ENCODE data around the gene AAK1. TPM values are rescaled to one million over a fixed set of nuclear protein-coding genes. Genes with fewer than 3 reads are reported as not detected.
"Not testable (repeated sequence)": the region's sequence is repeated elsewhere in the genome, so short reads cannot be mapped to it uniquely, and the experiment has no call there.

Gene AAK1
- total RNA-seq, 4 donors from 2014 or later = 44.3 to 85.0 (median 60.3) TPM

DNA sequence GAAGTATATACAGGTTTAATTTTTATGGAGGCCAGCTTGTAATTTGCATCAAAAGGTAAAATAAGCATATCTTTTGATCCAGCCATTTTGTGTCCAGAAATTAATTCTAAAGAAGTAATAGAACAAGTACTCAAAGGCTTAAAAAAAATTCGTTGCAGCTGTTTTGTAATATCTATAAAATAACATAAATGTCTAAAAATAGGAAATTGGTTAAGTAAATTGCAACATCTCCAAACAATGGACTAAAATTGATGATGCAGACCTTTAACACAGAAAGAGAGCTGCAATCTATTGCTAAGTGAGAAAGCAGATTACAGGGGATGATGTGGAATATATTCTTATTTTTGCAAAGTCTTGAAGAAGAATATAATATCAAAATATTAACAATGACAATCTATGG lies 19.4 kb downstream of the AAK1 start:
- H3K4me1 ChIP-seq = peaks cover 0 to 63% (median 1%) of the 10 kb centered on the region in 4 donors
- DNase-seq = no peak
- H3K27me3 ChIP-seq = no peaks in the 10 kb centered on the region
- H3K4me3 ChIP-seq = no peak overlapping the region
- TF ChIP-seq, protein P1, sequence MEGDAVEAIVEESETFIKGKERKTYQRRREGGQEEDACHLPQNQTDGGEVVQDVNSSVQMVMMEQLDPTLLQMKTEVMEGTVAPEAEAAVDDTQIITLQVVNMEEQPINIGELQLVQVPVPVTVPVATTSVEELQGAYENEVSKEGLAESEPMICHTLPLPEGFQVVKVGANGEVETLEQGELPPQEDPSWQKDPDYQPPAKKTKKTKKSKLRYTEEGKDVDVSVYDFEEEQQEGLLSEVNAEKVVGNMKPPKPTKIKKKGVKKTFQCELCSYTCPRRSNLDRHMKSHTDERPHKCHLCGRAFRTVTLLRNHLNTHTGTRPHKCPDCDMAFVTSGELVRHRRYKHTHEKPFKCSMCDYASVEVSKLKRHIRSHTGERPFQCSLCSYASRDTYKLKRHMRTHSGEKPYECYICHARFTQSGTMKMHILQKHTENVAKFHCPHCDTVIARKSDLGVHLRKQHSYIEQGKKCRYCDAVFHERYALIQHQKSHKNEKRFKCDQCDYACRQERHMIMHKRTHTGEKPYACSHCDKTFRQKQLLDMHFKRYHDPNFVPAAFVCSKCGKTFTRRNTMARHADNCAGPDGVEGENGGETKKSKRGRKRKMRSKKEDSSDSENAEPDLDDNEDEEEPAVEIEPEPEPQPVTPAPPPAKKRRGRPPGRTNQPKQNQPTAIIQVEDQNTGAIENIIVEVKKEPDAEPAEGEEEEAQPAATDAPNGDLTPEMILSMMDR (IDR thresholded peaks at IDR 0.05) = no peak
- no peak for TF ChIP-seq POLR2A (IDR thresholded peaks at IDR 0.05)
- H3K9me3 ChIP-seq = no peaks in the 10 kb centered on the region
- no peak overlapping the region for H3K27ac ChIP-seq
- H3K36me3 ChIP-seq = no peaks in the 10 kb centered on the region

DNA sequence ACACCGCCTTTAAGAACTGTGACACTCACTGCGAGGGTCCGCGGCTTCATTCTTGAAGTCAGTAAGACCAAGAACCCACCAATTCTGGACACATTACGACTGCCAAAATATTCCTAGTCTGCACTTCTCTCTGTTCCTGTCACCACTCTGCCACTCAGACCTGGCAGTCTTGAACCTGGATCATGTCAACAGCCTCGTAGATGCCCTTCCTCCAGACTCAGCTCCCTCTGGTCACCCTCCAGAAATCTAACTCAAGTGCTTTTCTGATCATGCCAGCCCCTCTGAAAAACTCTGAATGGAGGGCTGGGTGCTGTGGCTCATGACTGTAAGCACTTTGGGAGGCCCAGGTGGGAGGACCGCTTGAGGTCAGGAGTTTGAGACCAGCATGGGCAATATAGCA lies 20.3 kb downstream of the AAK1 start:
- H3K36me3 ChIP-seq = no peaks in the 10 kb centered on the region
- DNase-seq = no peak
- H3K4me1 ChIP-seq = peaks cover 0 to 72% (median 1%) of the 10 kb centered on the region in 4 donors
- H3K27me3 ChIP-seq = no peaks in the 10 kb centered on the region
- TF ChIP-seq, protein P1 (IDR thresholded peaks at IDR 0.05) = no peak
- no peak for TF ChIP-seq POLR2A (IDR thresholded peaks at IDR 0.05)
- H3K4me3 ChIP-seq = no peak overlapping the region
- no peak overlapping the region for H3K27ac ChIP-seq
- no peaks in the 10 kb centered on the region for H3K9me3 ChIP-seq

DNA sequence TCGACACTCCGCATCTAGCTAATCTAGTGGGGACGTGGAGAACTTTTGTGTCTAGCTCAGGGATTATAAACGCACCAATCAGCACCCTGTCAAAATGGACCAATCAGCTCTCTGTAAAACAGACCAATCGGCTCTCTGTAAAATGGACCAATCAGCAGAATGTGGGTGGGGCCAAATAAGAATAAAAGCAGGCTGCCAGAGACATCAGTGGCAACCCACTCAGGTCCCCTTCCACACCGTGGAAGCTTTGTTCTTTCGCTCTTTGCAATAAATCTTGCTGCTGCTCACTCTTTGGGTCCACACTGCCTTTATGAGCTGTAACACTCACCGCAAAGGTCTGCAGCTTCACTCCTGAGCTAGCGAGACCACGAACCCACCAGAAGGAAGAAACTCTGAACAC lies 20.7 kb downstream of the AAK1 start:
- not testable (repeated sequence) for H3K27me3 ChIP-seq, H3K4me3 ChIP-seq, H3K27ac ChIP-seq, H3K36me3 ChIP-seq, H3K9me3 ChIP-seq, DNase-seq
- peaks cover 0 to 73% (median 1%) of the 10 kb centered on the region in 4 donors for H3K4me1 ChIP-seq

DNA sequence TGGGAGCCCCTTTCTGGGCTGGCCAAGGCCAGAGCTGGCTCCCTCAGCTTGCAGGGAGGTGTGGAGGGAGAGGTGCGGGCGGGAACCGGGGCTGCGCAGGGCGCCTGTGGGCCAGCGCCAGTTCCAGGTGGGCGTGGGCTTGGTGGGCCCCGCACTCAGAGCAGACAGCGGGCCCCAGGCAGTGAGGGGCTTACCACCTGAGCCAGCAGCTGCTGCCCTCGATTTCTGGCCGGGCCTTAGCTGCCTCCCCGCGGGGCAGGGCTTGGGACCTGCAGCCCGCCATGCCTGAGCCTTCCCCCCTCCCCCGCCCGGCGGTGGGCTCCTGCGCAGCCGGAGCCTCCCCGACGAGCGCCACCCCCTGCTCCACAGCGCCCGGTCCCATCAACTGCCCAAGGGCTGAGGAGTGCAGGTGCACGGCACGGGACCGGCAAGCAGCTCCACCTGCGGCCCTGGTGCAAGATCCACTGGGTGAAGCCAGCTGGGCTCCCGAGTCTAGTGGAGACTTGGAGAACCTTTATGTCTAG lies 21.5 kb downstream of the AAK1 start:
- H3K9me3 ChIP-seq, H3K4me3 ChIP-seq, H3K36me3 ChIP-seq, H3K27me3 ChIP-seq, DNase-seq, H3K27ac ChIP-seq: not testable (repeated sequence)
- peaks cover 0 to 70% (median 1%) of the 10 kb centered on the region in 4 donors for H3K4me1 ChIP-seq

DNA sequence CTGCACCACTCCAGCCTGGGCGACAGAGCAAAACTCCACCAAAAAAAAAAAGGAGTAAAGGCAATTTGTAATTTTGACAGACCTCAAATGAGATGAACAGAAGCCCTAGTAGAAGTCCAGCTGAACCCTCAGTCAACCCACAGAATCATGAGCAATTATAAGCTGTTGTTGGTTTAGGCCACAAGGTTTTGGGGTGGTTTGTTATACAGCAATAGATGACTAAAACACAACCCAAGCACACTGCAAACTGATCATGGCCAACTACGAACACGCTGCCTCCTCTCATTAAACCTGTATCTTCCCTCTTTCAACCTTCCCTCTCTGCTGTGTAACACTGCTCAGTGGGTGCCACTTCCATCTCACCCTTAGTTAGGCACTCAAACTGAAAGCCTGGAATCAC lies 22.1 kb downstream of the AAK1 start:
- no peaks in the 10 kb centered on the region for H3K36me3 ChIP-seq
- no peak for DNase-seq
- TF ChIP-seq, protein P1 (IDR thresholded peaks at IDR 0.05) = no peak
- TF ChIP-seq POLR2A (IDR thresholded peaks at IDR 0.05) = no peak
- no peaks in the 10 kb centered on the region for H3K27me3 ChIP-seq
- no peak overlapping the region for H3K27ac ChIP-seq
- peaks cover 0 to 68% (median 1%) of the 10 kb centered on the region in 4 donors for H3K4me1 ChIP-seq
- H3K9me3 ChIP-seq = no peaks in the 10 kb centered on the region
- no peak overlapping the region for H3K4me3 ChIP-seq

DNA sequence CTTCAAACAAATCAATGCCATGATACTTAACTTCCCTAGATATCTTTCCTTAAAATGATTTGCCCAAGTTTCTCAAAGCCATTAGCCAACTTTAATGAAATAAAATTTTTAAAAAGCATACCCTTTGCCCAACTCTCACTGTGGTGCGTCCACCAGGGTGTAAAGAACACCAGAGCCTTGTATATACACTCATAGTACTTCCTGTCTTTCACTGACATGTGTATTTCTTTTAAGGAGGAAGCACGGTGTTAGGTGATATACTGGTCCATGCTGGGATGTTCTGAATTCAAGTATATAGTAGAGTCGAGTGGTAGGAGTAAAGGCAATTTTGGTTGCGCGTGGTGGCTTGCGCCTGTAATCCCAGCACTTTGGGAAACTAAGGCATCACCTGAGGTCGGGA lies 22.7 kb downstream of the AAK1 start:
- Histone ChIP-seq H3K27me3 (no peaks in the 10 kb centered on the region), H3K4me1 (peaks cover 0 to 64% (median 1%) of the 10 kb centered on the region in 4 donors), H3K9me3 (no peaks in the 10 kb centered on the region), H3K27ac (no peak overlapping the region), H3K36me3 (no peaks in the 10 kb centered on the region), H3K4me3 (no peak overlapping the region)
- DNase-seq = no peak
- TF ChIP-seq, protein P1 (IDR thresholded peaks at IDR 0.05) = no peak
- no peak for TF ChIP-seq POLR2A (IDR thresholded peaks at IDR 0.05)

DNA sequence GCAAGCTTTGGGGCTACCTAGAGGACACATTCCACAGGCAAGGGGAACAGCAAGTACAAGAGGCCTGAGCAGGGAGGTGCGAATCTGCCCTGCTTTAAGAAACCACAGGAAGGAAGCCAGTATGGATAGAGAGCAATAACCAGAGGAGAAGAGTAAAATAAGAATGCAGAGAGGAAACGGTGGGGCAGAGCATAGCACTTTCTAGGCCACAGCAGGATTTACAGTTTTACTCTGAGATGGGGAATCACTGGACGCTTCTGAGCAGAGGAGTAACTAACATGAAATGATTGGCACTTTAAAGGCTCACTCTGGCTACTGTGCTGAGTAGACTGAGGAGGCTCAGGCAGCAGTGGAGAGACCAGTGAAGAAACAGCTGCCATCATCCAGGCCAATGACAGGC lies 23.8 kb downstream of the AAK1 start:
- peaks cover 0 to 53% (median 1%) of the 10 kb centered on the region in 4 donors for H3K4me1 ChIP-seq
- no peaks in the 10 kb centered on the region for H3K27me3 ChIP-seq
- no peak overlapping the region for H3K4me3 ChIP-seq
- H3K27ac ChIP-seq = no peak overlapping the region
- no peaks in the 10 kb centered on the region for H3K9me3 ChIP-seq
- H3K36me3 ChIP-seq = no peaks in the 10 kb centered on the region
- no peak for TF ChIP-seq POLR2A (IDR thresholded peaks at IDR 0.05)
- TF ChIP-seq, protein P1 (IDR thresholded peaks at IDR 0.05) = no peak
- DNase-seq = no peak
